Spleen (tissue), 7 donors: ENCODE data around the gene MGAT4B.

Experiments
- POLR2A ChIP-seq, 3 donors: fragments of 450-650 bp; IDR thresholded peaks; one replicate each; pipeline ENCODE4 v1.5.1; 2017; ENCODE audit warnings: antibody characterized with exemption in 3 of 3, mild to moderate bottlenecking in 1 of 3
- POLR2AphosphoS5 ChIP-seq, 3 donors: sonication (generic); formaldehyde crosslinking; IDR thresholded peaks; one replicate each; pipeline ENCODE4 v1.5.1; 2017; ENCODE audit warnings: antibody characterized with exemption in 3 of 3
- TF ChIP-seq, protein P1 (sequence below), 11 experiments: fragments of 200-600 bp in 7 of 11; fragments of 450-650 bp in 4 of 11; sonication (generic) in 4 of 11; IDR thresholded peaks in 8 of 11; conservative IDR thresholded peaks in 3 of 11; 1 replicate in 7 of 11; 2 replicates in 4 of 11; pipeline versions ENCODE4 v1.4.0 to v1.8.0; 2016 to 2021; ENCODE audit warnings: antibody characterized with exemption in 11 of 11, inconsistent platforms in 4 of 11, mild to moderate bottlenecking in 1 of 11
- donor health status: DM: no; HTN: no; CAD: no; lungs with moderate emphysema.
- donor health status: DM: no; HTN: no; CAD: no.
- donor health status: DM: no; HTN: no; CAD: no.

DNA sequence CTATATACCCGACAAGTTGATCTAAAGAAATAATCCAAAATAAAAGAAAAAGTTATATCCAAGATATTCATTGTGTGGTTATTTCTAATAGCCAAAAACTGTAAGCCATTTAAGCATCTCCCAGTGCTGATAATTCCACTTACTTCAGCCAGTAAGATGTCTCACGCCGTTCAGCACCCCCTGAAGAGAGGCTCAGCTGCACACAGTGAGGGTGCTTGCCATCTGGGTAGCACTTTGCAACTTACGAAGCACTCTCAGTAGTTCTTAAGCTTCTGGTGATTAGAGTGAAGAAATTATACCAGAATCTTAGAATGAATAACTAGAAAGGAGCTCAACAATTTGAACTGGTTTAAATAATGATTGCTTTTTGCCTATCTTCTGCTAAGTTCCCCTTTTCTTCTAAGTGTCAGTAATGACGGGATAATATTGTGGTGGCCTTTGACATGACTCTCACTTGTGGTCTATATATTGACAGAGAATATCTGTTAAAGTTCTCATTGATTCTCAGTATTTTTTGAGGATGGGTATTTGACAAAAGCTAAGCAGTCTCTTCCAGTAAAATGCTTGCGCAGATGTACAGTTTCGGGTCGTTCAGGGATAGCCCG lies 39.1 kb downstream of the MGAT4B start:
- TF ChIP-seq POLR2A (IDR thresholded peaks at IDR 0.05) (no peak), POLR2AphosphoS5 (IDR thresholded peaks at IDR 0.05) (no peak)
- TF ChIP-seq, protein P1, sequence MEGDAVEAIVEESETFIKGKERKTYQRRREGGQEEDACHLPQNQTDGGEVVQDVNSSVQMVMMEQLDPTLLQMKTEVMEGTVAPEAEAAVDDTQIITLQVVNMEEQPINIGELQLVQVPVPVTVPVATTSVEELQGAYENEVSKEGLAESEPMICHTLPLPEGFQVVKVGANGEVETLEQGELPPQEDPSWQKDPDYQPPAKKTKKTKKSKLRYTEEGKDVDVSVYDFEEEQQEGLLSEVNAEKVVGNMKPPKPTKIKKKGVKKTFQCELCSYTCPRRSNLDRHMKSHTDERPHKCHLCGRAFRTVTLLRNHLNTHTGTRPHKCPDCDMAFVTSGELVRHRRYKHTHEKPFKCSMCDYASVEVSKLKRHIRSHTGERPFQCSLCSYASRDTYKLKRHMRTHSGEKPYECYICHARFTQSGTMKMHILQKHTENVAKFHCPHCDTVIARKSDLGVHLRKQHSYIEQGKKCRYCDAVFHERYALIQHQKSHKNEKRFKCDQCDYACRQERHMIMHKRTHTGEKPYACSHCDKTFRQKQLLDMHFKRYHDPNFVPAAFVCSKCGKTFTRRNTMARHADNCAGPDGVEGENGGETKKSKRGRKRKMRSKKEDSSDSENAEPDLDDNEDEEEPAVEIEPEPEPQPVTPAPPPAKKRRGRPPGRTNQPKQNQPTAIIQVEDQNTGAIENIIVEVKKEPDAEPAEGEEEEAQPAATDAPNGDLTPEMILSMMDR (IDR thresholded peaks at IDR 0.05 in 8 of 11, conservative IDR thresholded peaks at IDR 0.05 in 3 of 11) = no peak
